K562 (cell line): ENCODE measurements around the gene OVCA2. TPM values are rescaled to one million over a fixed set of nuclear protein-coding genes. Genes with fewer than 3 reads are reported as not detected.

Experiments used
- CBX2 ChIP-seq: fragments of 200-600 bp; sonication (generic); IDR thresholded peaks from one replicate; pipeline ENCODE4 v1.6.1; 2012; ENCODE audit warnings: mild to moderate bottlenecking, low read length, inconsistent platforms; ENCODE audit not compliant: insufficient read depth, poor library complexity, severe bottlenecking
- NR4A1 ChIP-seq, 2 experiments: fragments of 250-450 bp in 1 of 2; fragments of 450-650 bp in 1 of 2; sonication (Bioruptor Pico) in 1 of 2; IDR thresholded peaks; 2 replicates each; pipeline versions ENCODE4 v1.4.0 to v1.6.1; 2016 to 2020; ENCODE audit warnings: mild to moderate bottlenecking in 2 of 2, missing compliant biosample characterization in 1 of 2, missing genetic modification characterization in 1 of 2, moderate library complexity in 1 of 2
- PBX2 ChIP-seq, 2 experiments: IDR thresholded peaks in 1 of 2; conservative IDR thresholded peaks in 1 of 2; 2 replicates each; pipeline ENCODE4 v1.6.1; 2016; ENCODE audit warnings: low read depth in 2 of 2, mild to moderate bottlenecking in 1 of 2, missing compliant biosample characterization in 1 of 2, missing genetic modification characterization in 1 of 2, moderate library complexity in 1 of 2
- PHF21A ChIP-seq: fragments of 450-650 bp; IDR thresholded peaks from 2 replicates; pipeline ENCODE4 v1.6.1; 2017; ENCODE audit warnings: low read depth, borderline replicate concordance
- SAP30 ChIP-seq: fragments of 200-600 bp; sonication (generic); IDR thresholded peaks from 2 replicates; pipeline ENCODE4 v1.6.1; 2012; ENCODE audit warnings: borderline replicate concordance, low read depth, mild to moderate bottlenecking, moderate library complexity, low read length, control low read depth, inconsistent platforms; ENCODE audit not compliant: insufficient read depth, poor library complexity, severe bottlenecking
- ZFP1 ChIP-seq: fragments of 450-650 bp; formaldehyde crosslinking; IDR thresholded peaks from 2 replicates; pipeline ENCODE4 v1.4.0; 2020; ENCODE audit warnings: mild to moderate bottlenecking, mixed read lengths
- polyA plus RNA-seq, 8 experiments: library from polyadenylated mRNA; depleted of rRNA in 4 of 8; stranded (reverse) in 5 of 8; unstranded in 3 of 8; fragments of >200 nt; fragmentation: Nextera tagmentation in 2 of 8; fragmentation: Illumina TruSeq in 1 of 8; extraction: Ambion mirVana in 2 of 8; extraction: Trizol in 1 of 8; gene quantifications; 2 replicates each; pipeline versions ENCODE4 v1.2.1 to v1.2.3, GENCODE V29; 2011 to 2014; ENCODE audit warnings: inconsistent platforms in 1 of 8, missing spikeins in 1 of 8
- total RNA-seq, 7 experiments: library from RNA; depleted of rRNA in 6 of 7; stranded (reverse); fragments of >200 nt in 6 of 7; fragmentation: Illumina TruSeq in 2 of 7; extraction: Trizol in 2 of 7; gene quantifications; 2 replicates each; pipeline versions ENCODE4 v1.2.1 to v1.2.3, GENCODE V29; 2011 to 2021; ENCODE audit warnings: low replicate concordance in 1 of 7

Gene OVCA2
- total and polyA plus RNA-seq, 9 of the 15 experiments (the other 6 are each of a cell fraction or from before 2014, with no cell fraction given), result 3.0 to 23.7 (median 14.1) TPM

GRCh38 chr17:2074919-2075318, 33.1 kb downstream of the OVCA2 start (continued):
- no peak for TF ChIP-seq NR4A1 (CRISPR knock-in tag; IDR thresholded peaks at IDR 0.05)
- no peak for TF ChIP-seq NR4A1 (tag; IDR thresholded peaks at IDR 0.05)
- TF ChIP-seq PBX2 (CRISPR knock-in tag; IDR thresholded peaks at IDR 0.05; ENCODE audit: low read depth), result no peak
- TF ChIP-seq PBX2 (tag; conservative IDR thresholded peaks at IDR 0.05; ENCODE audit: low read depth), result no peak
- no peak for TF ChIP-seq PHF21A
- TF ChIP-seq SAP30, result no peak
- TF ChIP-seq CBX2, result no peak
- TF ChIP-seq ZFP1 (CRISPR knock-in tag), result no peak
